Psoas muscle (tissue), 8 donors: ENCODE measurements around the gene FRS2. TPM values are rescaled to one million over a fixed set of nuclear protein-coding genes. Genes with fewer than 3 reads are reported as not detected.

Experiments used
- ATAC-seq, 4 donors: fragments of 200-7000 bp; cut with Tn5 transposase; one replicate each; pipeline ENCODE4 v1.9.1; 2020; ENCODE audit warnings: moderate library complexity in 3 of 4, mild to moderate bottlenecking in 2 of 4
- DNase-seq, 2 donors: peaks; one replicate each; pipeline ENCODE4 v3.0.0-alpha.2; 2020
- H3K27ac ChIP-seq: fragments of 200-600 bp; one replicate; pipeline ENCODE4 v1.8.0; 2022
- H3K27me3 ChIP-seq, 3 donors: fragments of 200-600 bp in 1 of 3; one replicate each; pipeline versions ENCODE4 v1.6.1 to v1.8.0; 2013 to 2022; ENCODE audit warnings: low read length in 2 of 3, mild to moderate bottlenecking in 2 of 3, moderate library complexity in 1 of 3; ENCODE audit not compliant: insufficient read depth in 3 of 3
- H3K36me3 ChIP-seq, 2 donors: fragments of 200-600 bp in 1 of 2; one replicate each; pipeline versions ENCODE4 v1.6.1 to v1.8.0; 2013 to 2022; ENCODE audit warnings: low read depth in 1 of 2, mild to moderate bottlenecking in 1 of 2, moderate library complexity in 1 of 2; ENCODE audit not compliant: insufficient read depth in 1 of 2
- H3K4me1 ChIP-seq: fragments of 200-600 bp; one replicate; pipeline ENCODE4 v1.8.0; 2022
- H3K4me3 ChIP-seq: fragments of 200-600 bp; one replicate; pipeline ENCODE4 v1.8.0; 2022; ENCODE audit warnings: mild to moderate bottlenecking
- H3K9me3 ChIP-seq: fragments of 200-600 bp; one replicate; pipeline ENCODE4 v1.8.0; 2022
- WGBS, 3 donors: extraction: QIAGEN DNeasy Blood & Tissue Kit; methylation state at CpG; one replicate each; pipeline versions ENCODE4 v1.1.6 to v1.1.7; 2013; 5-methylcytosine and 5-hydroxymethylcytosine counted together
- intact Hi-C, 2 donors: fragments of 100-400 bp; cut with DNase I; formaldehyde crosslinking; loops; one replicate each; pipeline versions ENCODE4 v1.11.0 to v1.14.2; 2022
- polyA plus RNA-seq, 3 donors: library from polyadenylated mRNA; stranded (reverse); fragments of 200-250 nt; gene quantifications; one replicate each; pipeline ENCODE4 v1.2.3, GENCODE V29; 2013
- total RNA-seq, 4 donors: library from RNA; stranded (reverse); fragmentation: NEBNext Ultra II Directional in 2 of 4; extraction: Animal tissue kit (Norgen Biotek cat#: 25700) in 2 of 4; gene quantifications; one replicate each; pipeline versions ENCODE4 v1.2.1 to v1.2.4, GENCODE V29; 2021 to 2023
- TF ChIP-seq, protein P1 (sequence below): fragments of 200-600 bp; IDR thresholded peaks from one replicate; pipeline ENCODE4 v1.8.0; 2022; ENCODE audit warnings: antibody characterized with exemption
- donor health status: healthy with polysubstance abuse.
- donor health status: DM: no; HTN: no; CAD: no; lungs with moderate emphysema.
- donor health status: Bipolar disorder and iron deficiency.
- donor health status: healthy.
- donor health status: DM: yes; HTN: yes; CAD: no.
- donor health status: DM: no; HTN: no; CAD: no.
- donor health status: DM: no; HTN: no; CAD: no.
- donor health status: DM: yes; HTN: yes; CAD: no.

Gene FRS2
- total and polyA plus RNA-seq, 7 donors, result 3.6 to 18.9 (median 13.1) TPM

GRCh38 chr12:69435644-69436043 lies 34.5 kb upstream of the FRS2 start:
- H3K4me3 ChIP-seq, result no peak overlapping the region
- intact Hi-C loops, result no loop called here
- no peaks in the 10 kb centered on the region for H3K9me3 ChIP-seq
- no peaks in the 10 kb centered on the region for H3K27me3 ChIP-seq
- no peak for ATAC-seq
- H3K4me1 ChIP-seq, result peaks cover 7% of the 10 kb centered on the region
- TF ChIP-seq, protein P1, sequence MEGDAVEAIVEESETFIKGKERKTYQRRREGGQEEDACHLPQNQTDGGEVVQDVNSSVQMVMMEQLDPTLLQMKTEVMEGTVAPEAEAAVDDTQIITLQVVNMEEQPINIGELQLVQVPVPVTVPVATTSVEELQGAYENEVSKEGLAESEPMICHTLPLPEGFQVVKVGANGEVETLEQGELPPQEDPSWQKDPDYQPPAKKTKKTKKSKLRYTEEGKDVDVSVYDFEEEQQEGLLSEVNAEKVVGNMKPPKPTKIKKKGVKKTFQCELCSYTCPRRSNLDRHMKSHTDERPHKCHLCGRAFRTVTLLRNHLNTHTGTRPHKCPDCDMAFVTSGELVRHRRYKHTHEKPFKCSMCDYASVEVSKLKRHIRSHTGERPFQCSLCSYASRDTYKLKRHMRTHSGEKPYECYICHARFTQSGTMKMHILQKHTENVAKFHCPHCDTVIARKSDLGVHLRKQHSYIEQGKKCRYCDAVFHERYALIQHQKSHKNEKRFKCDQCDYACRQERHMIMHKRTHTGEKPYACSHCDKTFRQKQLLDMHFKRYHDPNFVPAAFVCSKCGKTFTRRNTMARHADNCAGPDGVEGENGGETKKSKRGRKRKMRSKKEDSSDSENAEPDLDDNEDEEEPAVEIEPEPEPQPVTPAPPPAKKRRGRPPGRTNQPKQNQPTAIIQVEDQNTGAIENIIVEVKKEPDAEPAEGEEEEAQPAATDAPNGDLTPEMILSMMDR, result no peak
- H3K36me3 ChIP-seq, result no peaks in the 10 kb centered on the region
- WGBS, 3 donors, result 24 to 71% (median 52%) methylated on average over 1 of the region's 1 CpG
- no peak overlapping the region for H3K27ac ChIP-seq
- no peak for DNase-seq

GRCh38 chr12:69437073-69437472 lies 33.1 kb upstream of the FRS2 start:
- TF ChIP-seq, protein P1, result no peak
- no peak for ATAC-seq
- Histone ChIP-seq H3K27me3 (no peaks in the 10 kb centered on the region), H3K4me3 (no peak overlapping the region), H3K9me3 (no peaks in the 10 kb centered on the region), H3K4me1 (no peaks in the 10 kb centered on the region), H3K36me3 (no peaks in the 10 kb centered on the region), H3K27ac (no peak overlapping the region)
- 70 to 91% (median 89%) methylated on average over 2 of the region's 2 CpGs for WGBS, 3 donors
- DNase-seq, result no peak
- intact Hi-C loops, result no loop called here

DNA sequence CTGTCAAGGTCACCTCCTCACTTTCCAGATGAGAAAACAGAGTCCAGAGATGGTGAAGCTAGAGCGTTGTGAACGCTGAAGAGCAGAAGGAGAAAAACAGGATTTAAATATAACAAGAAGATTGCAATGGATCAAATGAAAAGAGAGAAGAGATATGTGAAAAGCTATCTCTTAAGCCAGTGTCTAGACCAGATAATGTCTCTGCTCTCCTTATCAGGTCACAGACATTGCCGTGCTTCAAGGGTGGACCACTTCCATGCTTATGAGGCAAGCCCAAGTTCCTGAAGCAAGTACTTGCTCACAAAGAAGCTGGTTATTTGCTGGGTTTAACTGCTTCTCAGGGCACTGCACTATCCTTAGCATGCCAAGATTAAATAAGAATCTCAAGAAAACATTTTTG lies 31.6 kb upstream of the FRS2 start:
- TF ChIP-seq, protein P1, result no peak
- DNase-seq (no peak), ATAC-seq (no peak)
- H3K27me3 ChIP-seq, result no peaks in the 10 kb centered on the region
- H3K4me1 ChIP-seq, result no peaks in the 10 kb centered on the region
- no peak overlapping the region for H3K4me3 ChIP-seq
- no peaks in the 10 kb centered on the region for H3K36me3 ChIP-seq
- H3K27ac ChIP-seq, result no peak overlapping the region
- no peaks in the 10 kb centered on the region for H3K9me3 ChIP-seq
- 80 to 100% (median 97%) methylated on average over 3 of the region's 3 CpGs for WGBS, 3 donors
- intact Hi-C loops, result no loop called here

GRCh38 chr12:69440016-69440415 lies 30.2 kb upstream of the FRS2 start:
- Histone ChIP-seq H3K4me3 (no peak overlapping the region), H3K27ac (no peak overlapping the region), H3K9me3 (no peaks in the 10 kb centered on the region), H3K27me3 (no peaks in the 10 kb centered on the region), H3K4me1 (no peaks in the 10 kb centered on the region), H3K36me3 (no peaks in the 10 kb centered on the region)
- ATAC-seq (no peak), DNase-seq (no peak)
- intact Hi-C loops, result no loop called here
- TF ChIP-seq, protein P1, result no peak
- whole genome bisulfite sequencing, 3 donors, result 94 to 97% (median 96%) methylated on average over 3 of the region's 3 CpGs

GRCh38 chr12:69440886-69441285 lies 29.3 kb upstream of the FRS2 start:
- intact Hi-C loops, result no loop called here
- TF ChIP-seq, protein P1, result no peak
- no peaks in the 10 kb centered on the region for H3K27me3 ChIP-seq
- no peaks in the 10 kb centered on the region for H3K36me3 ChIP-seq
- DNase-seq, result no peak
- no peak overlapping the region for H3K27ac ChIP-seq
- 71 to 83% (median 81%) methylated on average over 2 of the region's 2 CpGs for WGBS, 3 donors
- H3K4me3 ChIP-seq, result no peak overlapping the region
- no peaks in the 10 kb centered on the region for H3K9me3 ChIP-seq
- H3K4me1 ChIP-seq, result no peaks in the 10 kb centered on the region
- no peak for ATAC-seq
